GM18511 (cell line): ENCODE measurements around the gene FCN1.

Experiments used
- ATAC-seq: cut with Tn5 transposase; IDR thresholded peaks from one replicate; pipeline ENCODE4 v1.9.1; 2021; ENCODE audit warnings: mild to moderate bottlenecking, moderate library complexity; ENCODE audit not compliant: unreplicated experiment

Gene FCN1

GRCh38 chr9:134951994-134952393, 34.3 kb upstream of the FCN1 start:
- ATAC-seq = no peak

- no peak for ATAC-seq
Observed at GRCh38 chr9:134951461-134951860, 33.7 kb upstream of the FCN1 start.

GRCh38 chr9:134950386-134951210, 32.9 kb upstream of the FCN1 start:
- no peak for ATAC-seq

GRCh38 chr9:134949681-134950385, 32.1 kb upstream of the FCN1 start:
- ATAC-seq = no peak

GRCh38 chr9:134948149-134948548, 30.4 kb upstream of the FCN1 start:
- no peak for ATAC-seq

- ATAC-seq = no peak
Observed at GRCh38 chr9:134947265-134947955, 29.7 kb upstream of the FCN1 start.

GRCh38 chr9:134946663-134947062, 29.0 kb upstream of the FCN1 start:
- ATAC-seq = no peak

- ATAC-seq = no peak
Observed at GRCh38 chr9:134945509-134946275, 28.0 kb upstream of the FCN1 start.

- no peak for ATAC-seq
Observed at GRCh38 chr9:134944916-134945315, 27.2 kb upstream of the FCN1 start.

- no peak for ATAC-seq
Observed at GRCh38 chr9:134944351-134944802, 26.7 kb upstream of the FCN1 start.

- no peak for ATAC-seq
Observed at GRCh38 chr9:134943836-134944235, 26.1 kb upstream of the FCN1 start.

- ATAC-seq = no peak
Observed at GRCh38 chr9:134943411-134943810, 25.7 kb upstream of the FCN1 start.

GRCh38 chr9:134942788-134943184, 25.1 kb upstream of the FCN1 start:
- ATAC-seq = no peak

GRCh38 chr9:134942011-134942787, 24.5 kb upstream of the FCN1 start:
- no peak for ATAC-seq

- no peak for ATAC-seq
Observed at GRCh38 chr9:134940236-134941208, 22.8 kb upstream of the FCN1 start.

GRCh38 chr9:134939836-134940235, 22.1 kb upstream of the FCN1 start:
- no peak for ATAC-seq

- no peak for ATAC-seq
Observed at GRCh38 chr9:134939080-134939733, 21.5 kb upstream of the FCN1 start.

GRCh38 chr9:134938346-134939079, 20.8 kb upstream of the FCN1 start:
- no peak for ATAC-seq
